Left lung (tissue), 10 donors: ENCODE results near the gene CD40. TPM values are rescaled to one million over a fixed set of nuclear protein-coding genes. Genes with fewer than 3 reads are reported as not detected.

Experiments used
- ATAC-seq: fragments of 200-7000 bp; cut with Tn5 transposase; one replicate; pipeline ENCODE4 v1.9.1; 2020; ENCODE audit warnings: moderate library complexity
- DNase-seq, 4 donors: peaks; one replicate each; pipeline ENCODE4 v3.0.0-alpha.2; 2013 to 2020
- H3K27ac ChIP-seq, 2 donors: fragments of 200-600 bp; sonication (generic) in 1 of 2; one replicate each; pipeline versions ENCODE4 v1.5.0 to v1.8.0; 2020 to 2021
- H3K27me3 ChIP-seq, 2 donors: fragments of 200-600 bp; sonication (generic) in 1 of 2; one replicate each; pipeline versions ENCODE4 v1.5.0 to v1.8.0; 2020 to 2021
- H3K36me3 ChIP-seq, 2 donors: fragments of 200-600 bp; sonication (generic) in 1 of 2; one replicate each; pipeline versions ENCODE4 v1.5.0 to v1.8.0; 2020 to 2021
- H3K4me1 ChIP-seq, 2 donors: fragments of 200-600 bp; one replicate each; pipeline ENCODE4 v1.8.0; 2021
- H3K4me3 ChIP-seq, 2 donors: fragments of 200-600 bp; sonication (generic) in 1 of 2; one replicate each; pipeline versions ENCODE4 v1.5.0 to v1.8.0; 2020 to 2021; ENCODE audit warnings: mild to moderate bottlenecking in 1 of 2
- H3K9me3 ChIP-seq, 2 donors: fragments of 200-600 bp; sonication (generic) in 1 of 2; one replicate each; pipeline versions ENCODE4 v1.5.0 to v1.8.0; 2020 to 2021
- CTCF ChIP-seq, 2 donors: fragments of 200-600 bp; sonication (generic) in 1 of 2; IDR thresholded peaks; one replicate each; pipeline versions ENCODE4 v1.5.0 to v1.8.0; 2021; ENCODE audit warnings: antibody characterized with exemption in 2 of 2
- intact Hi-C, 2 donors: fragments of 100-400 bp; cut with DNase I; formaldehyde crosslinking; loops; one replicate each; pipeline versions ENCODE4 v1.11.2 to v1.14.2; 2022
- polyA plus RNA-seq, 6 donors: library from polyadenylated mRNA; unstranded; fragments of 120-200 nt; gene quantifications; one replicate each; pipeline ENCODE4 v1.2.1, GENCODE V29; 2013; ENCODE audit not compliant: insufficient read length in 6 of 6
- total RNA-seq, 2 donors: library from RNA; stranded (reverse); fragmentation: NEBNext Ultra II Directional; extraction: Animal tissue kit (Norgen Biotek cat#: 25700); gene quantifications; one replicate each; pipeline ENCODE4 v1.2.1, GENCODE V29; 2021
- donor health status: DM: no; HTN: yes; CAD: no.
- donor health status: DM: no; HTN: no; CAD: no.

Gene CD40
- total and polyA plus RNA-seq, 8 donors = 13.9 to 27.6 (median 19.0) TPM

DNA sequence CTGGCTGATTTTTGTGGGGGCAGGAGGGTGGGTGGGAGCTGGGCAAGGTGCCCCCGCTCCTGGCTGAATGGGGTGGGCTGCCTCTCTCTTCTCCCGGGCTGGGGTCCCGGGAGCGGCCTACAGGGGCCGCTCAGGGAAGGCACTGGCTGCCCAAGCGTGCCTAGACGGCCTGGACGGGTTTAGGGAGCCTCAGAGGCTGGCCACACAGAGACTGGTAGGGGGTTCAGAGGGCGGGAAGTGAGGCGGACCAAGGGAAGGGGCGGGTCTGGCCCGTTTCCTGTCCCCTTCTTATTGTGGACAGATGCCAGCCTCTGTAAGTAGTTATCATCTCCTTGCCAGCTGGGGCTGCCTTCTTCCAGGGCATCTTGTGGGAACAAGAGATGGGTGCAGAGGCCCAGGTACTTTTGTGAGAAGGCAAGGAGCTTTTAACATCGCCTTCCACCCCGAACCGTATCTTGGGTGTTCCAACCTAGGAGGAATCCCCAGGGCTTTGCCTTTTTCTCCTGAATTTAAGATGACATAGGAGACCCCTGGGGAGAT is 437 bp downstream of the CD40 start:
- no peaks in the 10 kb centered on the region for H3K27me3 ChIP-seq
- peaks cover 0 to 17% of the 10 kb centered on the region in 2 donors for H3K36me3 ChIP-seq
- peak overlapping the region; percentile 80 to 86 for H3K27ac ChIP-seq
- ATAC-seq (peak; percentile 74), DNase-seq (peak in 2 of 4 donors; percentile 40 to 79)
- TF ChIP-seq CTCF (IDR thresholded peaks at IDR 0.05) = no peak
- intact Hi-C loops = no loop called here
- H3K9me3 ChIP-seq = no peaks in the 10 kb centered on the region
- peaks cover 16 to 56% of the 10 kb centered on the region in 2 donors for H3K4me1 ChIP-seq
- H3K4me3 ChIP-seq = peak overlapping the region; percentile 48 to 69

DNA sequence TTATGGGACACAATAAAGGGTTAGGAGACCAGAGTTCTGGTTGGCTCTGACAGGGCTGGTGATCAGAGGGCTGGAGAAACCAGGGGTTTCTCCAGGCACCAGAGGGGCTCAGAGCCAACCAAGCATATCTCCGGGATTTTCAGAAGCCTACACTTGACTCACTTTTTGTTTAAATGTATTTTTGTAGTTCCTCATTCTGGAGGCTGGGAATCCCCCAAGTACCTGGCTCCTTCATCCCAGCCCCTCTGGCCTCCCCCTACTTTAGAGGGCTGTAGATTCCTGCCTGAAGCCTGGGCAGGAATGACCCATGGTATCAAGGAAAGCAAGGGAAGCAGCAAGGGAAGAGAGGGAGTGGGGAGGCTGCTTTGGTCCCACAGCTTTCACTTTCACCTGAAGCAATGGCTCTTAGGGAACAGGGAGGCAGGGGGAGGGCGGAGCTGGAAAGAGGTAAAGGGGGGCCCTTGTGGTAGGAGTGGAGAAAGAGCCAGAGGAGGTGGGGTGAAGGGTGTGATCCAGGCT is 973 bp downstream of the CD40 start:
- H3K27ac ChIP-seq = peak overlapping the region; percentile 80 to 86
- intact Hi-C loops = no loop called here
- peaks cover 0 to 22% of the 10 kb centered on the region in 2 donors for H3K36me3 ChIP-seq
- H3K27me3 ChIP-seq = no peaks in the 10 kb centered on the region
- ATAC-seq = peak; percentile 17
- H3K4me3 ChIP-seq = peak overlapping the region in 1 of 2 donors; percentile 69
- H3K4me1 ChIP-seq = peaks cover 16 to 56% of the 10 kb centered on the region in 2 donors
- no peak for TF ChIP-seq CTCF (IDR thresholded peaks at IDR 0.05)
- DNase-seq = no peak
- no peaks in the 10 kb centered on the region for H3K9me3 ChIP-seq

- Histone ChIP-seq H3K4me1 (peaks cover 16 to 56% of the 10 kb centered on the region in 2 donors), H3K27ac (peak overlapping the region in 1 of 2 donors; percentile 86), H3K36me3 (peaks cover 0 to 26% of the 10 kb centered on the region in 2 donors), H3K4me3 (peak overlapping the region in 1 of 2 donors; percentile 69), H3K9me3 (no peaks in the 10 kb centered on the region), H3K27me3 (no peaks in the 10 kb centered on the region)
- intact Hi-C loops = no loop called here
- no peak for DNase-seq
- TF ChIP-seq CTCF (IDR thresholded peaks at IDR 0.05) = no peak
- ATAC-seq = no peak
These were observed 1.4 kb downstream of the CD40 start for GRCh38 chr20:46119547-46119946.

- Histone ChIP-seq H3K9me3 (no peaks in the 10 kb centered on the region), H3K36me3 (peaks cover 0 to 31% of the 10 kb centered on the region in 2 donors), H3K4me1 (peaks cover 16 to 56% of the 10 kb centered on the region in 2 donors), H3K4me3 (peak overlapping the region in 1 of 2 donors; percentile 69), H3K27ac (no peak overlapping the region), H3K27me3 (no peaks in the 10 kb centered on the region)
- TF ChIP-seq CTCF (IDR thresholded peaks at IDR 0.05) = no peak
- DNase-seq (no peak), ATAC-seq (no peak)
- intact Hi-C loops = no loop called here
These were observed 2.0 kb downstream of the CD40 start for GRCh38 chr20:46120136-46120535.

- Histone ChIP-seq H3K27ac (peak overlapping the region in 1 of 2 donors; percentile 20), H3K27me3 (no peaks in the 10 kb centered on the region), H3K4me3 (no peak overlapping the region), H3K36me3 (peaks cover 0 to 43% of the 10 kb centered on the region in 2 donors), H3K4me1 (peaks cover 16 to 56% of the 10 kb centered on the region in 2 donors), H3K9me3 (no peaks in the 10 kb centered on the region)
- no peak for DNase-seq
- intact Hi-C loops = no loop called here
- no peak for ATAC-seq
- TF ChIP-seq CTCF (IDR thresholded peaks at IDR 0.05) = no peak
These were observed 3.2 kb downstream of the CD40 start for GRCh38 chr20:46121184-46121930.
